Karpas-422 (cell line): ENCODE data around the gene UNC5B. TPM values are rescaled to one million over a fixed set of nuclear protein-coding genes. Genes with fewer than 3 reads are reported as not detected.

Experiments
- DNase-seq: peaks from one replicate; pipeline ENCODE4 v3.0.0-alpha.2; 2015
- H2AFZ ChIP-seq: fragments of 200-600 bp; sonication (generic); 2 replicates; pipeline ENCODE4 v1.6.1; 2014; ENCODE audit warnings: antibody characterized with exemption, low read length, mixed read lengths
- H3K27ac ChIP-seq: fragments of 200-600 bp; sonication (generic); 2 replicates; pipeline ENCODE4 v1.5.1; 2014; ENCODE audit warnings: mild to moderate bottlenecking, low read length, moderate library complexity
- H3K27me3 ChIP-seq: fragments of 200-600 bp; sonication (generic); 2 replicates; pipeline ENCODE4 v1.6.1; 2014; ENCODE audit warnings: low read length, mixed read lengths
- H3K36me3 ChIP-seq: fragments of 200-600 bp; sonication (generic); 2 replicates; pipeline ENCODE4 v1.6.1; 2014; ENCODE audit warnings: low read length, mixed read lengths; ENCODE audit not compliant: insufficient read depth
- H3K4me1 ChIP-seq: fragments of 200-600 bp; sonication (generic); 2 replicates; pipeline ENCODE4 v1.6.1; 2014; ENCODE audit warnings: mild to moderate bottlenecking, low read length, mixed read lengths
- H3K4me2 ChIP-seq: fragments of 200-600 bp; sonication (generic); 2 replicates; pipeline ENCODE4 v1.6.1; 2014; ENCODE audit warnings: low read length, low read depth, mild to moderate bottlenecking; ENCODE audit not compliant: poor library complexity, severe bottlenecking
- H3K4me3 ChIP-seq: fragments of 200-600 bp; sonication (generic); 2 replicates; pipeline ENCODE4 v1.5.1; 2014; ENCODE audit warnings: mild to moderate bottlenecking, antibody characterized with exemption, low read length, mixed read lengths
- H3K79me2 ChIP-seq: fragments of 200-600 bp; sonication (generic); 2 replicates; pipeline ENCODE4 v1.6.1; 2014; ENCODE audit warnings: mild to moderate bottlenecking, low read length, mixed read lengths
- H3K9ac ChIP-seq: fragments of 200-600 bp; sonication (generic); 2 replicates; pipeline ENCODE4 v1.6.0; 2014; ENCODE audit warnings: low read length
- H3K9me2 ChIP-seq: fragments of 200-600 bp; sonication (generic), shearing (Covaris generic); replicated peaks from 2 replicates; pipeline ENCODE4 v1.6.0; 2014; ENCODE audit warnings: mild to moderate bottlenecking, low read length, moderate library complexity; ENCODE audit not compliant: insufficient read depth
- H3K9me3 ChIP-seq: fragments of 300-700, 200-600 bp; sonication (generic); 2 replicates; pipeline ENCODE4 v1.6.1; 2014; ENCODE audit warnings: low read length, mixed read lengths
- H4K20me1 ChIP-seq: fragments of 200-600 bp; sonication (generic); 2 replicates; pipeline ENCODE4 v1.6.1; 2014; ENCODE audit warnings: mild to moderate bottlenecking, antibody characterized with exemption, low read length, low read depth; ENCODE audit not compliant: insufficient read depth
- total RNA-seq: library from RNA; depleted of rRNA; stranded (reverse); fragments of >200 nt; shearing (Covaris generic); gene quantifications from 2 replicates; pipeline ENCODE4 v1.2.3, GENCODE V29; 2014; ENCODE audit warnings: low replicate concordance

UNC5B gene
- total RNA-seq, 1 experiment from 2014 or later: not detected

DNA sequence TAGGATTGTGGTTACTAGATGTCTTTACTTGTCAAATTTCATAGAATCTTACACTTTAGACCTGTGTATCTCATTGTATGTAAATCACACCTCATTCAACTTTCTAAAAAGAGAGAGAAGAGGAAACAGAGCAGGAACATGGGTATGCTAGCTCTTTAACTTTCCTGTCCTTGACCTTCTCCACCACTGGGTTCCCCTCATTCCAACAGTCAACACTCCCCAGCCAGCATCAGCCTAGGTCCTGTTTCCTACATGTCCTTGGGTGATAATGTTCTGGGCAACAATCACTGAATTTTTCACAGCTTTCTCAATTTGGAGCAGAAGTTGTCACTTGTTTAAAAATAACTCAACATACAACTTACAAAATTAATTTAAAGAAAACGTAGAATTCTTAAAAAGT lies 9.2 kb upstream of the UNC5B start:
- Histone ChIP-seq H2AFZ (no peak overlapping the region), H3K36me3 (no peaks in the 10 kb centered on the region), H3K9ac (no peak overlapping the region), H3K27ac (no peak overlapping the region), H3K4me3 (no peak overlapping the region), H3K4me2 (no peak overlapping the region), H3K9me2 (no peaks in the 10 kb centered on the region), H3K4me1 (no peaks in the 10 kb centered on the region), H3K79me2 (no peaks in the 10 kb centered on the region), H3K27me3 (no peaks in the 10 kb centered on the region), H4K20me1 (no peaks in the 10 kb centered on the region), H3K9me3 (no peaks in the 10 kb centered on the region)
- DNase-seq: no peak

- Histone ChIP-seq H3K4me3 (no peak overlapping the region), H3K27ac (no peak overlapping the region), H3K9me3 (no peaks in the 10 kb centered on the region), H2AFZ (no peak overlapping the region), H3K36me3 (no peaks in the 10 kb centered on the region), H3K9ac (no peak overlapping the region), H3K4me1 (no peaks in the 10 kb centered on the region), H3K9me2 (no peaks in the 10 kb centered on the region), H3K79me2 (no peaks in the 10 kb centered on the region), H3K27me3 (no peaks in the 10 kb centered on the region), H3K4me2 (no peak overlapping the region), H4K20me1 (no peaks in the 10 kb centered on the region)
- DNase-seq: no peak
Measured at GRCh38 chr10:71203716-71204115, 8.7 kb upstream of the UNC5B start.

- no peaks in the 10 kb centered on the region for H3K9me2 ChIP-seq
- no peak for DNase-seq
- H3K9ac ChIP-seq: no peak overlapping the region
- no peaks in the 10 kb centered on the region for H4K20me1 ChIP-seq
- H3K9me3 ChIP-seq: no peaks in the 10 kb centered on the region
- H3K27me3 ChIP-seq: no peaks in the 10 kb centered on the region
- H3K4me2 ChIP-seq: no peak overlapping the region
- no peak overlapping the region for H3K4me3 ChIP-seq
- no peaks in the 10 kb centered on the region for H3K36me3 ChIP-seq
- no peak overlapping the region for H3K27ac ChIP-seq
- H3K79me2 ChIP-seq: no peaks in the 10 kb centered on the region
- no peak overlapping the region for H2AFZ ChIP-seq
- no peaks in the 10 kb centered on the region for H3K4me1 ChIP-seq
Measured at GRCh38 chr10:71204746-71205145, 7.6 kb upstream of the UNC5B start.

DNA sequence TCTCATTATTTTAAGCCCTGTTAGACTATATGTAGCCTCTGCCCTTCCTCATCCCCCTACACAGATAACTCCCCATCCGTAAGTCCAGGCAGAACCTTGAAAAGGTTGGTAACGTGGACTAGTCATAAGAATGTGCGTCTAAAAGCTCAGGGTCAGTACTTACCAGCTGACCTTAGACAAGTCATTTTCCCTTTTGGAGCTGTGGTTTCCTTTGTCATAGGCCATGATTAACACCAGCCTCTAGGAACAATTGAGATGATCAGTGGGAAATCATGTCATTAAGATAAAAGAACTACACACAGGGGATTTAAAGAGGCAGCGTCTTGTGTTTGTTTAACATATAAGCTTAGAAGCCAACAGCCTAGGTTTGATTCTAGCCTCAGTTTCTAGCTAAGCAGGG lies 6.9 kb upstream of the UNC5B start:
- H3K36me3 ChIP-seq: no peaks in the 10 kb centered on the region
- H2AFZ ChIP-seq: no peak overlapping the region
- no peak overlapping the region for H3K4me3 ChIP-seq
- no peak overlapping the region for H3K4me2 ChIP-seq
- no peaks in the 10 kb centered on the region for H3K9me3 ChIP-seq
- no peak overlapping the region for H3K27ac ChIP-seq
- no peak for DNase-seq
- H3K4me1 ChIP-seq: no peaks in the 10 kb centered on the region
- no peaks in the 10 kb centered on the region for H3K27me3 ChIP-seq
- H3K9me2 ChIP-seq: no peaks in the 10 kb centered on the region
- H3K9ac ChIP-seq: no peak overlapping the region
- H4K20me1 ChIP-seq: no peaks in the 10 kb centered on the region
- no peaks in the 10 kb centered on the region for H3K79me2 ChIP-seq

- no peak for DNase-seq
- Histone ChIP-seq H3K9ac (no peak overlapping the region), H3K9me2 (no peaks in the 10 kb centered on the region), H3K27ac (no peak overlapping the region), H3K4me1 (no peaks in the 10 kb centered on the region), H3K36me3 (no peaks in the 10 kb centered on the region), H3K4me3 (no peak overlapping the region), H3K4me2 (no peak overlapping the region), H2AFZ (no peak overlapping the region), H3K9me3 (no peaks in the 10 kb centered on the region), H4K20me1 (no peaks in the 10 kb centered on the region), H3K27me3 (no peaks in the 10 kb centered on the region), H3K79me2 (no peaks in the 10 kb centered on the region)
Measured at GRCh38 chr10:71206911-71207310, 5.5 kb upstream of the UNC5B start.

DNA sequence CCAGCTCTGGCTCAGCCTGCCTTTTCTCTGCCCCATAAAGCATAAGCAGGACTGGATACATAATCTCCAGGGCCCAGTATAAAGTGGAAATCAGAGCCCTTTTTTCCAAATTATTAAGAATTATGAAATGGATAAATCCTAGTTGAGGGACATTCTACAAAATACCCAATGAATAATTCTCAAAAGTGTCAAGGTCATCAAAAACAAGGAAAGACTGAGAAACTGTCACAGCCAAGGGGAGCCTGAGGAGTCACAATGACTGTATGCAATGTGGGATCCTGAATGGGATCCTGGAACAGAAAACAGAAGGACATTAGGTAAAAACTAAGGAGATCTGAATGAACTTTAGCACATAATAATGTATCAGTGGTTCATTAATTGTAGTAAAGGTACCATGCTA lies 4.8 kb upstream of the UNC5B start:
- no peaks in the 10 kb centered on the region for H3K9me2 ChIP-seq
- no peaks in the 10 kb centered on the region for H4K20me1 ChIP-seq
- no peak overlapping the region for H3K27ac ChIP-seq
- H3K79me2 ChIP-seq: no peaks in the 10 kb centered on the region
- no peak overlapping the region for H3K9ac ChIP-seq
- no peak overlapping the region for H2AFZ ChIP-seq
- no peak overlapping the region for H3K4me3 ChIP-seq
- H3K4me2 ChIP-seq: no peak overlapping the region
- H3K27me3 ChIP-seq: no peaks in the 10 kb centered on the region
- no peaks in the 10 kb centered on the region for H3K36me3 ChIP-seq
- DNase-seq: no peak
- no peaks in the 10 kb centered on the region for H3K9me3 ChIP-seq
- H3K4me1 ChIP-seq: no peaks in the 10 kb centered on the region

DNA sequence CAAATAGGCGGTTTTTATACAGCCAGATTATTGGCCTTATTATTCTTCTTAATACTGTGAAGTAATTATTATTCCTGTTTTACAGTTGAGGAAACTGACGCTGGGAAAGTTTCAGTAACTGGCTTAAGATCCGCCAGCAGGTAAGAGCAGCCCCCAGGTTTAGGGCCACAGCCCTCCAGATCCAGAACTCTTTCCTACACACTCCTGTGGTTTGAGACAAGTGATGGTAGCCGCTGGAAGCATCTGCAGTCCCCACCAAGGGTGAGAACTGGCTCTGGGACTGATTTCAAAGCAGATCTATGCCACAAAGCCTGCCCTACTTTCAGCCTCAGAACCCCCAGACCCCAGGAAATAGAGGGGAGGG lies 3.0 kb upstream of the UNC5B start:
- Histone ChIP-seq H3K79me2 (no peaks in the 10 kb centered on the region), H2AFZ (no peak overlapping the region), H3K9me3 (no peaks in the 10 kb centered on the region), H3K9me2 (no peaks in the 10 kb centered on the region), H3K4me2 (no peak overlapping the region), H3K4me3 (no peak overlapping the region), H3K27me3 (no peaks in the 10 kb centered on the region), H3K36me3 (no peaks in the 10 kb centered on the region), H3K9ac (no peak overlapping the region), H3K27ac (no peak overlapping the region), H4K20me1 (no peaks in the 10 kb centered on the region), H3K4me1 (no peaks in the 10 kb centered on the region)
- DNase-seq: no peak

GRCh38 chr10:71209731-71210541 lies 2.4 kb upstream of the UNC5B start:
- no peaks in the 10 kb centered on the region for H3K27me3 ChIP-seq

More at GRCh38 chr10:71209731-71210541, 2.4 kb upstream of the UNC5B start:
- Histone ChIP-seq H2AFZ (no peak overlapping the region), H3K4me3 (no peak overlapping the region), H3K27ac (no peak overlapping the region), H3K4me2 (no peak overlapping the region), H3K79me2 (no peaks in the 10 kb centered on the region), H3K4me1 (no peaks in the 10 kb centered on the region), H3K9ac (no peak overlapping the region), H4K20me1 (no peaks in the 10 kb centered on the region), H3K36me3 (no peaks in the 10 kb centered on the region), H3K9me3 (no peaks in the 10 kb centered on the region), H3K9me2 (no peaks in the 10 kb centered on the region)
- no peak for DNase-seq
